ENCODE results near the gene EXT2.

EXT2 gene

GRCh38 chr11:44162662-44163061 lies 67.2 kb downstream of the EXT2 start:
- POLR2A ChIA-PET, result no interaction called here
- no peak for TF ChIP-seq ZNF384 (IDR thresholded peaks at IDR 0.05)
- TF ChIP-seq FOXM1 (IDR thresholded peaks at IDR 0.05; ENCODE audit: borderline replicate concordance), result no peak
- CTCF ChIA-PET, result no interaction called here
- no peak for DNase-seq (ENCODE audit: extremely low spot score)

GRCh38 chr11:44165432-44165831 lies 70.0 kb downstream of the EXT2 start:
- DNase-seq (ENCODE audit: extremely low spot score), result no peak
- CTCF ChIA-PET, result interaction anchor here (0.6 to 1.5 kb wide), 2 partner anchors 12 to 26 kb away, joined by 3 read pairs; no protein-coding TSS in a partner anchor
- TF ChIP-seq FOXM1 (IDR thresholded peaks at IDR 0.05; ENCODE audit: borderline replicate concordance) (no peak), ARNT (IDR thresholded peaks at IDR 0.05) (no peak), ELF4 (IDR thresholded peaks at IDR 0.05) (no peak), HDGF (IDR thresholded peaks at IDR 0.05; ENCODE audit: borderline replicate concordance) (no peak), CTBP1 (IDR thresholded peaks at IDR 0.05; ENCODE audit: borderline replicate concordance) (no peak), L3MBTL2 (conservative IDR thresholded peaks at IDR 0.05) (no peak), ZNF384 (IDR thresholded peaks at IDR 0.05) (no peak), BHLHE40 (IDR thresholded peaks at IDR 0.05; ENCODE audit: borderline replicate concordance) (no peak), LEF1 (IDR thresholded peaks at IDR 0.05; ENCODE audit: borderline replicate concordance) (no peak), SP1 (IDR thresholded peaks at IDR 0.05) (no peak), FOXK2 (IDR thresholded peaks at IDR 0.05) (no peak), NFRKB (IDR thresholded peaks at IDR 0.05) (no peak), PKNOX1 (IDR thresholded peaks at IDR 0.05) (no peak), SUZ12 (IDR thresholded peaks at IDR 0.05) (no peak), TARDBP (IDR thresholded peaks at IDR 0.05) (no peak), FOXA1 (IDR thresholded peaks at IDR 0.05) (no peak)
- POLR2A ChIA-PET, result no interaction called here

- CTCF ChIA-PET, result no interaction called here
- DNase-seq (ENCODE audit: extremely low spot score), result no peak
- TF ChIP-seq ELF4 (IDR thresholded peaks at IDR 0.05) (no peak), SP1 (IDR thresholded peaks at IDR 0.05) (no peak), FOXK2 (IDR thresholded peaks at IDR 0.05) (no peak), BHLHE40 (IDR thresholded peaks at IDR 0.05; ENCODE audit: borderline replicate concordance) (no peak), SUZ12 (IDR thresholded peaks at IDR 0.05) (no peak), PKNOX1 (IDR thresholded peaks at IDR 0.05) (no peak), ARNT (IDR thresholded peaks at IDR 0.05) (no peak), CTBP1 (IDR thresholded peaks at IDR 0.05; ENCODE audit: borderline replicate concordance) (no peak), L3MBTL2 (conservative IDR thresholded peaks at IDR 0.05) (no peak), TARDBP (IDR thresholded peaks at IDR 0.05) (no peak), ZNF384 (IDR thresholded peaks at IDR 0.05) (no peak), FOXA1 (IDR thresholded peaks at IDR 0.05) (no peak), HDGF (IDR thresholded peaks at IDR 0.05; ENCODE audit: borderline replicate concordance) (no peak), LEF1 (IDR thresholded peaks at IDR 0.05; ENCODE audit: borderline replicate concordance) (no peak), NFRKB (IDR thresholded peaks at IDR 0.05) (no peak), FOXM1 (IDR thresholded peaks at IDR 0.05; ENCODE audit: borderline replicate concordance) (no peak)
- POLR2A ChIA-PET, result no interaction called here
Measured at GRCh38 chr11:44167046-44167445, 71.6 kb downstream of the EXT2 start.

GRCh38 chr11:44171518-44171917 lies 76.0 kb downstream of the EXT2 start:
- no peak for TF ChIP-seq FOXA1 (IDR thresholded peaks at IDR 0.05)
- TF ChIP-seq SUZ12 (IDR thresholded peaks at IDR 0.05), result no peak
- no peak for TF ChIP-seq BHLHE40 (IDR thresholded peaks at IDR 0.05; ENCODE audit: borderline replicate concordance)
- no peak for TF ChIP-seq SP1 (IDR thresholded peaks at IDR 0.05)
- no peak for TF ChIP-seq HDGF (IDR thresholded peaks at IDR 0.05; ENCODE audit: borderline replicate concordance)
- TF ChIP-seq NFRKB (IDR thresholded peaks at IDR 0.05), result no peak
- TF ChIP-seq PKNOX1 (IDR thresholded peaks at IDR 0.05), result no peak
- TF ChIP-seq CTBP1 (IDR thresholded peaks at IDR 0.05; ENCODE audit: borderline replicate concordance), result no peak
- TF ChIP-seq ARNT (IDR thresholded peaks at IDR 0.05), result no peak
- no peak for TF ChIP-seq LEF1 (IDR thresholded peaks at IDR 0.05; ENCODE audit: borderline replicate concordance)
- no peak for TF ChIP-seq FOXM1 (IDR thresholded peaks at IDR 0.05; ENCODE audit: borderline replicate concordance)
- no peak for TF ChIP-seq FOXK2 (IDR thresholded peaks at IDR 0.05)
- no peak for TF ChIP-seq L3MBTL2 (conservative IDR thresholded peaks at IDR 0.05)
- no peak for TF ChIP-seq ELF4 (IDR thresholded peaks at IDR 0.05)
- DNase-seq (ENCODE audit: extremely low spot score), result no peak
- CTCF ChIA-PET, result interaction anchor here (0.6 kb wide), 1 partner anchor 24 kb away, joined by 5 read pairs; no protein-coding TSS in a partner anchor
- POLR2A ChIA-PET, result no interaction called here

GRCh38 chr11:44172966-44173365 lies 77.5 kb downstream of the EXT2 start:
- ChIA-PET POLR2A (no interaction called here), CTCF (no interaction called here)
- TF ChIP-seq SUZ12 (IDR thresholded peaks at IDR 0.05) (no peak), ELF4 (IDR thresholded peaks at IDR 0.05) (no peak), BHLHE40 (IDR thresholded peaks at IDR 0.05; ENCODE audit: borderline replicate concordance) (no peak), FOXM1 (IDR thresholded peaks at IDR 0.05; ENCODE audit: borderline replicate concordance) (no peak), L3MBTL2 (conservative IDR thresholded peaks at IDR 0.05) (no peak), ARNT (IDR thresholded peaks at IDR 0.05) (no peak), ZNF384 (IDR thresholded peaks at IDR 0.05) (no peak), FOXA1 (IDR thresholded peaks at IDR 0.05) (no peak), SP1 (IDR thresholded peaks at IDR 0.05) (no peak), NFRKB (IDR thresholded peaks at IDR 0.05) (no peak), PKNOX1 (IDR thresholded peaks at IDR 0.05) (no peak), FOXK2 (IDR thresholded peaks at IDR 0.05) (no peak), LEF1 (IDR thresholded peaks at IDR 0.05; ENCODE audit: borderline replicate concordance) (no peak), CTBP1 (IDR thresholded peaks at IDR 0.05; ENCODE audit: borderline replicate concordance) (no peak)
- no peak for DNase-seq (ENCODE audit: extremely low spot score)

Data from HEK293T (cell line).